ENCODE measurements around the gene SMC6.

Gene SMC6

GRCh38 chr2:17759805-17760204 lies 6.2 kb upstream of the SMC6 start:
- no peak for DNase-seq

- DNase-seq = no peak
Measured at GRCh38 chr2:17758118-17758517, 4.5 kb upstream of the SMC6 start.

GRCh38 chr2:17757321-17757720 lies 3.7 kb upstream of the SMC6 start:
- DNase-seq = no peak

- DNase-seq = no peak
Measured at GRCh38 chr2:17756668-17757067, 3.1 kb upstream of the SMC6 start.

- DNase-seq = no peak
Measured at GRCh38 chr2:17754773-17755425, 1.3 kb upstream of the SMC6 start.

- DNase-seq = peak; percentile 89
Measured at GRCh38 chr2:17752892-17753802, 463 bp downstream of the SMC6 start.

- no peak for DNase-seq
Measured at GRCh38 chr2:17752246-17752645, 1.4 kb downstream of the SMC6 start.

GRCh38 chr2:17749753-17750438 lies 3.7 kb downstream of the SMC6 start:
- no peak for DNase-seq

- no peak for DNase-seq
Measured at GRCh38 chr2:17748745-17749144, 4.9 kb downstream of the SMC6 start.

- DNase-seq = no peak
Measured at GRCh38 chr2:17747684-17748452, 5.7 kb downstream of the SMC6 start.

GRCh38 chr2:17740203-17740602 lies 13.4 kb downstream of the SMC6 start:
- DNase-seq = no peak

GRCh38 chr2:17736989-17737388 lies 16.6 kb downstream of the SMC6 start:
- DNase-seq = no peak

GRCh38 chr2:17735864-17736263 lies 17.7 kb downstream of the SMC6 start:
- no peak for DNase-seq

- DNase-seq = no peak
Measured at GRCh38 chr2:17733599-17733998, 20.0 kb downstream of the SMC6 start.

GRCh38 chr2:17729880-17730279 lies 23.7 kb downstream of the SMC6 start:
- DNase-seq = no peak

GRCh38 chr2:17728210-17728609 lies 25.4 kb downstream of the SMC6 start:
- no peak for DNase-seq

- DNase-seq = no peak
Measured at GRCh38 chr2:17719562-17720371, 33.8 kb downstream of the SMC6 start.

- DNase-seq = no peak
Measured at GRCh38 chr2:17718689-17719088, 34.9 kb downstream of the SMC6 start.

- DNase-seq = no peak
Measured at GRCh38 chr2:17717666-17718065, 35.9 kb downstream of the SMC6 start.

GRCh38 chr2:17713291-17713690 lies 40.3 kb downstream of the SMC6 start:
- DNase-seq = no peak

- no peak for DNase-seq
Measured at GRCh38 chr2:17710547-17711248, 42.9 kb downstream of the SMC6 start.

All from islet precursor cell (in vitro differentiated cells).